ENCODE results near the gene CHMP1B.
"Not testable (repeated sequence)": the region's sequence is repeated elsewhere in the genome, so short reads cannot be mapped to it uniquely, and the experiment has no call there.

The CHMP1B gene

DNA sequence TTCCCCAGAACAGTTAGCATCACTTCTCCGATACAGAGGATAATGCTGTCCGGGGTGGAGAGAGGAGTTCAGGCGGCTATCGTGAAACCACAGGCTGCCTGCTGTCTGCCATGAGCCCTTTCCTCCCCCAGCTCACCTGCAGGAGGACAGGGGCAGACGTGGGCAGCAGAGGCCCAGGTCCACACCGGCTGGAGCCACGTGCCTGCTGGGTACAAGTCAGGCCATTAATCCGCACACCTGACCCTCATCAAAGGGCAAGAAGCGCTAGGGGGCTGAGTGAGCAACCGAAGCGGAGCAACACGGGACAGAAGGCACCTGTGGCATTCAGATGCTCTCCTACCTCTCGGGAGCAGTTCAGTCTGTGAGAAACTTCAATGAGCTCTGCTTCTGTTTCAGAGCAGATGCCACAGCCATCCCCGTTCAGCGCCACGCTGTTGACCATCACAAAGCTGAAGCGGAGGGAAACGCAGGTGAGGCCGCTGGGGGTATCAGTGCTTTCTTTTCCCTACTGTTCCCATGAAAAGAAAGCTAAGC lies 35.4 kb downstream of the CHMP1B start:
- in situ Hi-C loops (cut with HindIII; ENCODE audit: low pct_ligation_motif_present, low pct_unique_long_range_greater_than_20kb, low sequenced_read_pairs), result no loop called here
- no peak for DNase-seq

DNA sequence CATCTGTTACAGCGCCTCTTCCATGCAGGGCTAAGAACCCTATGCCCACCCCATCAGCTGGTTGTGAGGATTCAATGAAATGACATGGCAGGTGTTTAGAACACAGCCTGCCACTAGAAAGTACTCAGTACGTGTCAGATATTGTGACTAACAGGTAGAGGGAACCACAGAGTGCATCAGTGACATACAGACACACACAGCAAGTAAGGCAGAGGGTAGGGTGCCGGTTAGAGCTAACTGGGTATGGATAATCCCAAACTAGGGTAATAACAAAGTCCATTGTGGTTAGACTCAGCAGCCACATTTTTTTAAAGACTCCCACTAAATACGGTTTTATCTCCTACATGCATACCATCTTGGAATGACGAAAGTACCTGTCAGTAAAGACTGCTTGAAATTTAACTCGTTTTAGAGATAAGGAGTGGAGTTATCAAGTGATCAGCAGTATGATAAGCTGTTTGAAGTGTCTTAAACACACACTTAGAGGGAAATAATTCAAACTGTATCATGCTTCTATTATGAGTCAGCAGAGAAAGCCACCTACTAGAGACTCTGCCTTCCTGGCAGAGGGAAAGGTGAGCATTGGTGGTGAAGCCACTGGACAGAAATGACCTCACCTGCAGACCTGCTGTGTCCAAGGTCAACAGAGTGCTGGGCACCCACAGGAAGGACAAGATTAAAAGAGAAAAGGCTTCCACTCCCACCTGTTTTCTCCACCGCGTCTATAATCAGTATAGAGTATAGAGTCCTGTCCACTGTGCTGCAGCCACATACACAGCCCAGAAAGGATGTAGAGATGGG lies 36.3 kb downstream of the CHMP1B start:
- in situ Hi-C loops (cut with HindIII; ENCODE audit: low pct_ligation_motif_present, low pct_unique_long_range_greater_than_20kb, low sequenced_read_pairs), result no loop called here
- DNase-seq, result no peak

DNA sequence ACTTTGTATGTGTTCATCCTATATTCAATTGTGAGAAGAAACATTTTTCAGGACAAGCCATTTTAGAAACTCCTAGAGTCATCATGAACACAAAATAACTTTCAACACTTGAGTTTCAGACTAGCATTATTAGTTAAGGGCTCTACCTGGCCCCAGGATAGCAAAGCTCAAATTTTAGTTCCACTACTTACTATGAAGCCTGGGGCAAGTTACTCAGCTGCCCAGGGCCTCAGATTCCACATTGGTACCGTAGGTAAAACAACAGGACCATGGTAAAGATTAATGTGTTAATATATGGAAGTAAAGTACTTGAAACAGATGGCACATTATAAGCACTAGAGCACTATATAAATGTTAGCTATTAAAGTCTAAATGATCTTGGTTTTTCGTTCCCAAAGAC lies 37.5 kb downstream of the CHMP1B start:
- no peak for DNase-seq
- in situ Hi-C loops (cut with HindIII; ENCODE audit: low pct_ligation_motif_present, low pct_unique_long_range_greater_than_20kb, low sequenced_read_pairs), result no loop called here

DNA sequence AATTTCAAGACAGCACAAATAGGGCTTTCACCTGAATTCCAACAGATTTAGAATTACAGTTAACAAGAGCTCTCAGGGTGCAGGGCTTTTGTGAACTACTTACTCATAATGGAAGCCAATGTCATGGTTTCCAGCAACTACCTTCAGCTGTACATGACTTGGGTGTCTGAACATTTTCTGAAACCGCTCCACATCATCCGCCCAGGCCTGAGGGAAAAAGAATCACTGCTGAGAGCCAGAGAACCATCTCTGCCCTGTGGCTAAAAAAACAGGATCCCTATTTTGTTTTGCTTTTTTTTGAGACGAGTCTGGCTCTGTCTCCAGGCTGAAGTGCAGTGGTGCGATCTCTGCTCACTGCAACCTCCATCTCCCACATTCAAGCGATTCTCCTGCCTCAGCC lies 38.1 kb downstream of the CHMP1B start:
- no peak for DNase-seq
- in situ Hi-C loops (cut with HindIII; ENCODE audit: low pct_ligation_motif_present, low pct_unique_long_range_greater_than_20kb, low sequenced_read_pairs), result no loop called here

DNA sequence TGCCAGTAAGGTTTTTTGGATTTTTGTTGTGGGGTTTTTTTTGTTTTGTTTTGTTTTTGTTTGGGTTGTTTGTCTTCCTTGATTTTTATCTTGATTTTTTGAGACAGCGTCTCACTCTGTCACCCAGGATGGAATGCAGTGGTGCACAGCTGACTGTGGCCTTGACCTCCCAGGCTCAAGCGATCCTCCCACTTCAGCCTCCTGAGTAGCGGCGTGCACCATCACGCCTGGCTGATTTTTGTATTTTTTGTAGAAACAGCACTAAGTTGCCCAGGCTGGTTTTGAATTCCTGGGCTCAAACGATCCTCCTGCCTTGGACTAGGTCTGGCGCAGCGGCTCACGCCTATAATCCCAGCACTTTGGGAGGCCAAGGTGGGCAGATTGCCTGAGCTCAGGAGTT lies 40.5 kb downstream of the CHMP1B start:
- no peak for DNase-seq
- in situ Hi-C loops (cut with HindIII; ENCODE audit: low pct_ligation_motif_present, low pct_unique_long_range_greater_than_20kb, low sequenced_read_pairs), result no loop called here

DNA sequence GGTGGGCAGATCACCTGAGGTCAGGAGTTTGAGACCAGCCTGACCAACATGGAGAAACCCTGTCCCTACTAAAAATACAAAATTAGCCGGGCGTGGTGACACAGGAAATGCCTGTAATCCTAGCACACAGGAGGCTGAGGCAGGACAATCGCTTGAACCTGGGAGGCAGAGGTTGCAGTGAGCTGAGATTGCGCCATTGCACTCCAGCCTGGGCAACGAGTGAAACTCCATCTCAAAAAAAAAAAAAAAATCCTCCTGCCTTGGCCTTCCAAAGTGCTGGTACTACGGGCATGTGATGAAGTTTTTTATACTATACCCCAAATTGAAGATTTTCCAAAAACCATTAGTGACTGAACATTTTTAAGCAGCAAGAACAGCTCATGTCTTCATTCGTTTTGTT lies 41.2 kb downstream of the CHMP1B start:
- in situ Hi-C loops (cut with HindIII; ENCODE audit: low pct_ligation_motif_present, low pct_unique_long_range_greater_than_20kb, low sequenced_read_pairs), result not testable (repeated sequence)

DNA sequence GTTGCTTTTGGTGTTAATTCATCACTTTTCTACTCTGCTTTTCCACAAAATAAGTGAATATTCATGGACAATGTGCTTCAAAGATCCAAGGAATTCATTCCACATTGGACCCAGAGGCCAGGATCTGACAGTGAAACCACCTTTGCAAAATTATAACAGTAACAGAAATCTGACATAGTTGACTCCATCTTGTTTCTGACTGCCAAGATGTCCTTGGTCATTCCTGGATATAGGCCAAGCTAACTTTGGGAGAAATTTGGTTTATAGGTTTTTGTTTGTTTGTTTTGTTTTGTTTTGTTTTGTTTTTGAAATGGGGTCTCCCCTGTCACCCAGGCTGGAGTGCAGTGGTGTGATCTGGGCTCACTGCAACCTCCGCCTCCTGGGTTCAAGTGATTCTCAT lies 46.6 kb downstream of the CHMP1B start:
- in situ Hi-C loops (cut with HindIII; ENCODE audit: low pct_ligation_motif_present, low pct_unique_long_range_greater_than_20kb, low sequenced_read_pairs), result no loop called here
- no peak for DNase-seq

More for the DNA sequence above, 41.2 kb downstream of the CHMP1B start:
- not testable (repeated sequence) for DNase-seq

DNA sequence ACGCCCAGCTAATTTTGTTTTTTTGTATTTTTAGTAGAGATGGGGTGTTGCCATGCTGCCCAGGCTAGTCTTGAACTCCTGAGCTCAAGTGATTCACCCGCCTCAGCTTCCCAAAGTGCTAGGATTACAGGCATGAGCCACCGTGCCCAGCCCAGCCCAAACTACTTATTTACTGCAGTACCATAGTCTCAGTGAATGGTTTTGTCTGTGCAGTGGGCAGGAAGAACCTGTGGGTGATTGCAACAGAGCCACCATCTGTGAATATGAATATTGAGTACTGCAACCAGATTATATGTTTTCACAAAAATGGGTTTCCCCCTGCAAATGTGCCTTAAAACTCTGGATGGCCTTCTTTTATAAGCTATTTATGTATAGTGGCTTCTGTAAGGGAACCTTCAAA lies 47.9 kb downstream of the CHMP1B start:
- no peak for DNase-seq
- in situ Hi-C loops (cut with HindIII; ENCODE audit: low pct_ligation_motif_present, low pct_unique_long_range_greater_than_20kb, low sequenced_read_pairs), result no loop called here

DNA sequence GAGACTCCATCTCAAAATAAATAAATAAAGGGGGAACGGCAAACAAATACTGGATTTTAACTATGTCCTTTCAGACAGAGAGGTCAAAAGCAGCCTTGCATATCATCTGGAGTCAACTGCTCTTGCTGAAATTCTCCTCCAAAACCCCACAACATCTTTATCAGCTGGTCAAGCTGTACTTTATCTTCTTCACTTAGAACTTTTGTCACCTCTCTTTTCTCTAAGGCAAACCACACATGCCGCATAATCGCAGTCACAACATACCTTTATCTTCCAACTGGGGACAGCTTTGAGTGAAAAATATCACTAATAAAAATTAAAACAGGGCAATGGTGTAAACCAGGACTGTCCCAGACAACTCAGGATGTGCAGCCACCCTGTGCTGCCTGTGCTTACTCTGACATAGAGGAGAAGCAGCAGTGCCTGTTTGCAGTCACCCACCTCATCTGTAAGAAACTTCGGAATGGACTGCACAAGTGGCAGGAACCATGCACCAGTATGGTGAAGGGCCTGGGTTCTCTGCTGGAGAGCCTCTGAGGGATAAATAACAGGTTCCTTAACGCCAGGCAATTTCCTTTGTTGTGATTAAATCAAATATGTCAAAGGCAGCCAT lies 50.7 kb downstream of the CHMP1B start:
- in situ Hi-C loops (cut with HindIII; ENCODE audit: low pct_ligation_motif_present, low pct_unique_long_range_greater_than_20kb, low sequenced_read_pairs), result no loop called here
- DNase-seq, result no peak

DNA sequence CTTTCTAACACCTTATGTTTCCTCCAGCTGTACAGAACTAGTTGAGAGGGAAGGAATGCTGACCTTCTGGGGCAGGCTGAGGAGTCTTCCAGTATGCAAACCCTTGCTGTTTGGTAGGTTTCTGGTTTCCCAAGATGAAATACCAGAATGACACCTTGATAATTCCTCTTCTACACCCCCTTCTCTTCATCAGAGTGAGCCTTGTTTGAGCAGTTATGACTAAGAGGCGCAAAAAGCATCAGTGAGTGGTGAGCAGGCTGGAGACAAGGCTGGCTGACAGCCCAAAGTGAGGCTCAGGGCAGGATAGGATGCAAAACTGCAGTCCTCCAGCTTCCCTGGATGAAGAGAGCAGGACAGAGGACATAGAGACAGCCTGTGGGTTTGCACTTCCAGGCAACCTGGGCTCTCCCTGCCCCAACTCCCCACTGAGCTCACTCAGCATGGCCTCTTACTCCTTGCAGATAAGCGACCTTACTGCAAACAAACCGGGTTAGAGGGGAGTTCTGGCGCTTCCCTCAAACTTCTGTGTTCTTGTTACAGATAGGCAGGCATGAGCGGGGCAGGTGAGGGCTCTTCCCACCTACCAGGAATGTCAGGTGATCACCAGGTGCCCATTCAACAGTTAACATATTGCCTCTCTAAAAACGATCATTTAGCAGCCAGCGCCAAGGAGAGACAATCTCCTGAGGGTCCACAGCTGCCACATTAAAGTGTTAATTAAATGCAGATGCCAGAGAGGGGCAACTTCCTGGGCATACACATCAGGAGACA lies 51.5 kb downstream of the CHMP1B start:
- DNase-seq, result no peak
- in situ Hi-C loops (cut with HindIII; ENCODE audit: low pct_ligation_motif_present, low pct_unique_long_range_greater_than_20kb, low sequenced_read_pairs), result no loop called here
